ENCODE results near the gene HOXB2.

HOXB2 gene

GRCh38 chr17:48565022-48565554 lies 20.2 kb upstream of the HOXB2 start:
- H3K4me3 ChIP-seq (ENCODE audit: low read depth, low read length), result no peak overlapping the region
- no peak for DNase-seq (ENCODE audit: low read depth)
- no peak for TF ChIP-seq CTCF (IDR thresholded peaks at IDR 0.05; ENCODE audit: low read depth, low read length, missing control alignments)

DNA sequence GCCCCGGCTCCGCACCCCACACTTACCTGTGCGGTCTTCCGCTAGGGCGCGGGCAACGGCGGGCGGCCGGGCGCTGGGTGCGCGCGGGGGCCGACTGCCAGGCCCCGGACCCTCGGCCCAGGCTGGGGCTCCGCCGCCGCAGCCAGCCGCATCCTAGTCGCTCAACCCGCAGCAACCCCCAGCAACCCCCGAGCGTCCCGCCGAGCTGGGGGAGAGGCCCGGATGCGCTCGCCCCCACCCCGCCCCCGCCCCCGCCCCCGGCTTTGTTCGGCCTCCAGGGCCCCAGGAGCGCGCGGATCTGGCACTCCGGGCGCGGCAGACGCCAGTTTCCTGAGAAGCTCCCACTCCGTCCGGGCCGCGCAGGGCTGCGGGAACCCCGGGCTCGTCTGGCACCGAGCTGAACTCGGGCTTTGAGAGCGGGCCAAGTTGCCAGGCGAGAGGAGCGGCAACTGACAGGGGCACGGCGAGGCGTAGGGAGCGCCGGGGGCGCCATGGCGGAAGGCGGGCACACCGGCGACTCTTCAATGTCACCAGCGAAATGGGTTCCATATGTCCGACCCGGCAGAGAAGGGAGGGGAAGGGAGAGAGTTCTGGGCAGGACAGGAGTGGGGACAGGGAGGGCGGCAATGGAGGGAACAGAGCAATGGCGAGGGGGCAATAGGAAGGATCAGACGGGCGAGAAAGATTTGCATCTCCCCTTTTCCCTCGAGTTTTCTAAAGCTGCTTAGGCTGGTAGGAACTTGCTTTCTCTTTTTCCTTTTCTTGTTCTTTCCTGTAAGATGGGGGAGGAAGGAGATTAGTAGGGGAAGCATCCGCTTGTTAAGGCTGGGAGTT lies 19.5 kb upstream of the HOXB2 start:
- no peak overlapping the region for H3K4me3 ChIP-seq (ENCODE audit: low read depth, low read length)
- TF ChIP-seq CTCF (IDR thresholded peaks at IDR 0.05; ENCODE audit: low read depth, low read length, missing control alignments), result no peak
- no peak for DNase-seq (ENCODE audit: low read depth)

GRCh38 chr17:48563867-48564187 lies 18.9 kb upstream of the HOXB2 start:
- DNase-seq (ENCODE audit: low read depth), result no peak
- no peak overlapping the region for H3K4me3 ChIP-seq (ENCODE audit: low read depth, low read length)
- TF ChIP-seq CTCF (IDR thresholded peaks at IDR 0.05; ENCODE audit: low read depth, low read length, missing control alignments), result no peak

- no peak for DNase-seq (ENCODE audit: low read depth)
- no peak for TF ChIP-seq CTCF (IDR thresholded peaks at IDR 0.05; ENCODE audit: low read depth, low read length, missing control alignments)
- H3K4me3 ChIP-seq (ENCODE audit: low read depth, low read length), result no peak overlapping the region
Measured at GRCh38 chr17:48563385-48563838, 18.5 kb upstream of the HOXB2 start.

DNA sequence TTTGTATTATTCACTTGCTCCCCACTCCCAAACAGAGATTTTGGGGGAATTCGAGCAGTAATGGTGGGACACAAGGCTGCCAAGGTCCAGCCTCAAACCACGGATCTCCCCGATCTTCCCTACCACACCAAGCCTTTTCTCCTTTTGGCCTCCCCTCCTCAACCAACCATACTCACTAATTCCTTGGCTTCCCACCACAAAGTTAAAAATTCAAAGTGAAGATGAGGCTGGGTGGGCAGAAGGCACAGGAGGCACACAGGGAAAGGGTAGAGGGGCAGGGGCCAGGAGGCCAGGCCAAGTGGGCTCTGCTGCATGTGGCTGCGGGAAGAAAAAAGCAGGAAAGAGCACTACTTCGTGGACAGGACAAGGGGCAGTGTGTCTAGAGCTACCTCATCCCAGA lies 18.0 kb upstream of the HOXB2 start:
- H3K4me3 ChIP-seq (ENCODE audit: low read depth, low read length), result no peak overlapping the region
- no peak for TF ChIP-seq CTCF (IDR thresholded peaks at IDR 0.05; ENCODE audit: low read depth, low read length, missing control alignments)
- DNase-seq (ENCODE audit: low read depth), result no peak

GRCh38 chr17:48561884-48562810 lies 17.2 kb upstream of the HOXB2 start:
- peak; percentile 20 for TF ChIP-seq CTCF (IDR thresholded peaks at IDR 0.05; ENCODE audit: low read depth, low read length, missing control alignments)
- no peak for DNase-seq (ENCODE audit: low read depth)
- H3K4me3 ChIP-seq (ENCODE audit: low read depth, low read length), result no peak overlapping the region

Measured in GM12864 (cell line).